ENCODE results near the gene CDKN2D. TPM values are rescaled to one million over a fixed set of nuclear protein-coding genes. Genes with fewer than 3 reads are reported as not detected.
A peak's percentile ranks its signal among the peaks of the same experiment; 100 is the strongest.

The CDKN2D gene
- total RNA-seq, 2 experiments from 2014 or later = 22.4 to 26.6 TPM

DNA sequence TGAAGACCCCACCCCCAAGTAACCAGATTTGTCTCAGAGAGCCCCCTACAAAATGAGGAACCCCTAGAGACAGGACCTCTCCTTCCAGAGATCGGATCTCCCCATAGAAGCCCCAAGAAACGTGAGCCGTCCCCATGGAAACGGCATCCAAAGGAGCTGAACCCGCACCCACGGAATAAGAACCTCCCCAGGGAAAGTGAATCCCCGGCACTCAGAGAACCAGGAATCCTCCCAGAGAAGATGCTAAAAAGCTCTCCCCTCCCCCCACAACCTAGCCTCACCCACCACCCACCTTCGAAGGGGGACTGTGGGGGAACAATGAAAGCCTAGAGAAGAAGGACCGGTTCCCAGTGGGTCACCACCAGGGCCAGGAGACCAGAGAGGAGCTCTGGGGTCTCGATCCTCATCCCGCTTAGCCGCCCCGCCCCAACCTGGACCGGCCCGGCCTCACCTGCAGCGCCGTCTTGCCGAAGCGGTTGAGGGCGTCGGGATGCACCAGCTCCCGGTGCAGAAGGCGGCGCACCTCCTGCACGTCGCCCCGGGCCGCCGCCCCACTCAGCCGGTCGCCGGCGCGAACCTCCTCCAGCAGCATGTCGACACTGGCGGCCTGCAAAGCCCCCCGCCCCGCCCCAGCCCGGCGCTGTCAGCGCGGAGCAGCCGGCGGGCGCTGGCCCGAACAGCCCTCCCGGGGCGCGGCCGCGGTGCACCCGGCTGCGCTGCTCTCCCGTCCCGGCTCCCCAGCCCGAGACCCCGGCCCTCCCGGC lies 535 bp downstream of the CDKN2D start:
- peak; percentile 77 for DNase-seq (ENCODE audit: low spot score)
- peaks cover 31% of the 10 kb centered on the region for H3K79me2 ChIP-seq (ENCODE audit: insufficient read depth, low read depth, low read length)
- H3K4me2 ChIP-seq (ENCODE audit: low read length) = peak overlapping the region; percentile 89
- no peaks in the 10 kb centered on the region for H4K20me1 ChIP-seq (ENCODE audit: insufficient read depth, low read length)
- H3K27ac ChIP-seq (ENCODE audit: low read depth, low read length, poor library complexity, severe bottlenecking) = peak overlapping the region; percentile 95
- H3K9me2 ChIP-seq (ENCODE audit: insufficient read depth, low read length) = no peaks in the 10 kb centered on the region
- H3K36me3 ChIP-seq (ENCODE audit: insufficient read depth, low read length) = peaks cover 12% of the 10 kb centered on the region
- ChIA-PET POLR2A (no interaction called here), CTCF (ENCODE audit: unreplicated experiment) (no interaction called here)
- H3K9me3 ChIP-seq (ENCODE audit: low read length) = no peaks in the 10 kb centered on the region
- TF ChIP-seq EZH2phosphoT487 (IDR thresholded peaks at IDR 0.05; ENCODE audit: borderline replicate concordance, low read depth, low read length) = no peak
- TF ChIP-seq, protein P1, sequence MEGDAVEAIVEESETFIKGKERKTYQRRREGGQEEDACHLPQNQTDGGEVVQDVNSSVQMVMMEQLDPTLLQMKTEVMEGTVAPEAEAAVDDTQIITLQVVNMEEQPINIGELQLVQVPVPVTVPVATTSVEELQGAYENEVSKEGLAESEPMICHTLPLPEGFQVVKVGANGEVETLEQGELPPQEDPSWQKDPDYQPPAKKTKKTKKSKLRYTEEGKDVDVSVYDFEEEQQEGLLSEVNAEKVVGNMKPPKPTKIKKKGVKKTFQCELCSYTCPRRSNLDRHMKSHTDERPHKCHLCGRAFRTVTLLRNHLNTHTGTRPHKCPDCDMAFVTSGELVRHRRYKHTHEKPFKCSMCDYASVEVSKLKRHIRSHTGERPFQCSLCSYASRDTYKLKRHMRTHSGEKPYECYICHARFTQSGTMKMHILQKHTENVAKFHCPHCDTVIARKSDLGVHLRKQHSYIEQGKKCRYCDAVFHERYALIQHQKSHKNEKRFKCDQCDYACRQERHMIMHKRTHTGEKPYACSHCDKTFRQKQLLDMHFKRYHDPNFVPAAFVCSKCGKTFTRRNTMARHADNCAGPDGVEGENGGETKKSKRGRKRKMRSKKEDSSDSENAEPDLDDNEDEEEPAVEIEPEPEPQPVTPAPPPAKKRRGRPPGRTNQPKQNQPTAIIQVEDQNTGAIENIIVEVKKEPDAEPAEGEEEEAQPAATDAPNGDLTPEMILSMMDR (conservative IDR thresholded peaks at IDR 0.05; ENCODE audit: low read length) = 0 out of 2 replicates have a peak, but pooled peaks have one; percentile 16
- intact Hi-C loops (cut with micrococcal nuclease; ENCODE audit: unreplicated experiment) = loop anchor here (2.0 to 10.0 kb wide), 6 partner anchors 84 to 307 kb away; partner anchors contain the start of genes CARM1, ICAM3, ILF3 and RAVER1
- BruUV-seq (replicated peaks) = no TSS peak
- H2AFZ ChIP-seq (ENCODE audit: low read length) = no peak overlapping the region
- peak overlapping the region; percentile 76 for H3K4me3 ChIP-seq (ENCODE audit: low read depth, low read length, poor library complexity, severe bottlenecking)
- H3K4me1 ChIP-seq (ENCODE audit: insufficient read depth, low read length, poor library complexity, severe bottlenecking) = peaks cover 43% of the 10 kb centered on the region

DNA sequence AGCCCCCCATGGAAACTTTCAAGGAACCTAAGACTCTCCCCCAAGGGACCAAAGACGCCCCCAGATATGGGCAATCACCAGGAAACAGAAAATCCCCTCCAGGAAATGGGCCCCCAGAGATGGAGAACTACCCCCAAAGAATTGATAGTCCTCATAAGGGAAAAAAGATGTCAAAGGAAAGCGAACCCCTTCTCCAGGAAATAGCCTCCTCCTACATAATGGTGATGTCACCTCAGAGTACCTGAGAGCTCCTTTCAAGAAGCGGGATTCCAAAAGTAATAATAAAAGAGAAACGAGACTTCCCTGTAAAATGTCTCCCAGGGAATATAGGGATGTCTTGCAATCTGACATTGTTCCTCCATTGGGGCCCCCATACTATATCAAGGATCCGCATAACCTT lies 1.1 kb downstream of the CDKN2D start:
- peaks cover 16% of the 10 kb centered on the region for H3K36me3 ChIP-seq (ENCODE audit: insufficient read depth, low read length)
- ChIA-PET POLR2A (no interaction called here), CTCF (ENCODE audit: unreplicated experiment) (no interaction called here)
- BruUV-seq (replicated peaks) = no TSS peak
- H3K27ac ChIP-seq (ENCODE audit: low read depth, low read length, poor library complexity, severe bottlenecking) = peak overlapping the region; percentile 95
- H4K20me1 ChIP-seq (ENCODE audit: insufficient read depth, low read length) = no peaks in the 10 kb centered on the region
- no peak overlapping the region for H2AFZ ChIP-seq (ENCODE audit: low read length)
- intact Hi-C loops (cut with micrococcal nuclease; ENCODE audit: unreplicated experiment) = loop anchor here (2.0 to 10.0 kb wide), 6 partner anchors 85 to 307 kb away; partner anchors contain the start of genes CARM1, ICAM3, ILF3 and RAVER1
- peaks cover 40% of the 10 kb centered on the region for H3K4me1 ChIP-seq (ENCODE audit: insufficient read depth, low read length, poor library complexity, severe bottlenecking)
- H3K79me2 ChIP-seq (ENCODE audit: insufficient read depth, low read depth, low read length) = peaks cover 31% of the 10 kb centered on the region
- peak overlapping the region; percentile 89 for H3K4me2 ChIP-seq (ENCODE audit: low read length)
- TF ChIP-seq, protein P1 (conservative IDR thresholded peaks at IDR 0.05; ENCODE audit: low read length) = no peak
- TF ChIP-seq EZH2phosphoT487 (IDR thresholded peaks at IDR 0.05; ENCODE audit: borderline replicate concordance, low read depth, low read length) = no peak
- H3K9me2 ChIP-seq (ENCODE audit: insufficient read depth, low read length) = no peaks in the 10 kb centered on the region
- DNase-seq (ENCODE audit: low spot score) = no peak
- peak overlapping the region; percentile 76 for H3K4me3 ChIP-seq (ENCODE audit: low read depth, low read length, poor library complexity, severe bottlenecking)
- no peaks in the 10 kb centered on the region for H3K9me3 ChIP-seq (ENCODE audit: low read length)
